OCI-LY7 (cell line): Measurements from ENCODE around the gene DGCR8. TPM values are rescaled to one million over a fixed set of nuclear protein-coding genes. Genes with fewer than 3 reads are reported as not detected.
A peak's percentile ranks its signal among the peaks of the same experiment; 100 is the strongest.

Experiments used
- BruUV-seq: library from RNA; stranded (reverse); fragments of 400-500 nt; replicated peaks from 2 replicates; lab custom pipeline; 2021; lab: Mats Ljungman, UMichigan
- CTCF ChIA-PET: fragments of 300-600 bp; sonication (Branson Sonifier 250); formaldehyde crosslinking; loops from one replicate; lab custom pipeline; 2022; ENCODE audit warnings: antibody characterized with exemption; ENCODE audit not compliant: unreplicated experiment; lab: Charles Lee
- POLR2A ChIA-PET: fragments of 300-600 bp; sonication (Branson Sonifier 250); formaldehyde crosslinking; loops from one replicate; lab custom pipeline; 2022; ENCODE audit warnings: antibody characterized with exemption; lab: Charles Lee
- DNase-seq: peaks from one replicate; pipeline ENCODE4 v3.0.0-alpha.2; 2015; ENCODE audit warnings: low spot score
- H2AFZ ChIP-seq: fragments of 200-600 bp; sonication (generic), shearing (Covaris generic); 2 replicates; pipeline ENCODE4 v1.6.1; 2014; ENCODE audit warnings: mild to moderate bottlenecking, antibody characterized with exemption, low read length, moderate library complexity
- H3K27ac ChIP-seq: fragments of 200-600 bp; sonication (generic); 2 replicates; pipeline ENCODE4 v1.5.1; 2014; ENCODE audit warnings: mixed run types, low read depth, mild to moderate bottlenecking, moderate library complexity, low read length, inconsistent platforms; ENCODE audit not compliant: poor library complexity, severe bottlenecking
- H3K36me3 ChIP-seq: fragments of 200-600 bp; sonication (generic); 2 replicates; pipeline ENCODE4 v1.6.1; 2014; ENCODE audit warnings: mild to moderate bottlenecking, antibody characterized with exemption, low read length, moderate library complexity, mixed read lengths; ENCODE audit not compliant: insufficient read depth
- H3K4me1 ChIP-seq: fragments of 200-600 bp; sonication (generic); 2 replicates; pipeline ENCODE4 v1.5.1; 2014; ENCODE audit warnings: mild to moderate bottlenecking, low read length; ENCODE audit not compliant: insufficient read depth, poor library complexity, severe bottlenecking
- H3K4me2 ChIP-seq: fragments of 200-600 bp; sonication (generic); 2 replicates; pipeline ENCODE4 v1.6.1; 2014; ENCODE audit warnings: mild to moderate bottlenecking, low read length
- H3K4me3 ChIP-seq: fragments of 200-600 bp; sonication (generic); 2 replicates; pipeline ENCODE4 v1.5.1; 2014; ENCODE audit warnings: mild to moderate bottlenecking, low read depth, low read length; ENCODE audit not compliant: poor library complexity, severe bottlenecking
- H3K79me2 ChIP-seq: fragments of 200-600 bp; sonication (generic); 2 replicates; pipeline ENCODE4 v1.6.1; 2016; ENCODE audit warnings: low read depth, mild to moderate bottlenecking, low read length, moderate library complexity, mixed read lengths; ENCODE audit not compliant: insufficient read depth
- H3K9me2 ChIP-seq: fragments of 200-600 bp; sonication (generic); 2 replicates; pipeline ENCODE4 v1.6.1; 2016; ENCODE audit warnings: mild to moderate bottlenecking, low read length, mixed read lengths; ENCODE audit not compliant: insufficient read depth
- H3K9me3 ChIP-seq: fragments of 200-600 bp; sonication (generic); 2 replicates; pipeline ENCODE4 v1.6.1; 2014; ENCODE audit warnings: mild to moderate bottlenecking, mixed run types, low read length, mixed read lengths
- H4K20me1 ChIP-seq: fragments of 200-600 bp; sonication (generic); 2 replicates; pipeline ENCODE4 v1.6.1; 2014; ENCODE audit warnings: mild to moderate bottlenecking, antibody characterized with exemption, low read length, moderate library complexity, mixed read lengths; ENCODE audit not compliant: insufficient read depth
- EZH2phosphoT487 ChIP-seq: fragments of 200-600 bp; sonication (generic); IDR thresholded peaks from 2 replicates; pipeline ENCODE4 v1.6.1; 2018; ENCODE audit warnings: low read depth, borderline replicate concordance, mild to moderate bottlenecking, mixed run types, antibody characterized with exemption, low read length, moderate library complexity, mixed read lengths
- intact Hi-C: fragments of 100-400 bp; cut with micrococcal nuclease; formaldehyde crosslinking; loops from one replicate; pipeline ENCODE4 v1.10.0; 2022; ENCODE audit not compliant: unreplicated experiment
- total RNA-seq, 2 experiments: library from RNA; depleted of rRNA in 1 of 2; stranded (reverse); fragments of >200 nt in 1 of 2; shearing (Covaris generic) in 1 of 2; gene quantifications; 2 replicates each; pipeline ENCODE4 v1.2.3, GENCODE V29; 2014 to 2022
- TF ChIP-seq, protein P1 (sequence below): fragments of 200-600 bp; sonication (generic); conservative IDR thresholded peaks from 2 replicates; pipeline ENCODE4 v1.5.1; 2014; ENCODE audit warnings: mild to moderate bottlenecking, antibody characterized with exemption, low read length, moderate library complexity, mixed read lengths

The DGCR8 gene
- total RNA-seq, 2 experiments from 2014 or later = 49.5 to 68.2 TPM

DNA sequence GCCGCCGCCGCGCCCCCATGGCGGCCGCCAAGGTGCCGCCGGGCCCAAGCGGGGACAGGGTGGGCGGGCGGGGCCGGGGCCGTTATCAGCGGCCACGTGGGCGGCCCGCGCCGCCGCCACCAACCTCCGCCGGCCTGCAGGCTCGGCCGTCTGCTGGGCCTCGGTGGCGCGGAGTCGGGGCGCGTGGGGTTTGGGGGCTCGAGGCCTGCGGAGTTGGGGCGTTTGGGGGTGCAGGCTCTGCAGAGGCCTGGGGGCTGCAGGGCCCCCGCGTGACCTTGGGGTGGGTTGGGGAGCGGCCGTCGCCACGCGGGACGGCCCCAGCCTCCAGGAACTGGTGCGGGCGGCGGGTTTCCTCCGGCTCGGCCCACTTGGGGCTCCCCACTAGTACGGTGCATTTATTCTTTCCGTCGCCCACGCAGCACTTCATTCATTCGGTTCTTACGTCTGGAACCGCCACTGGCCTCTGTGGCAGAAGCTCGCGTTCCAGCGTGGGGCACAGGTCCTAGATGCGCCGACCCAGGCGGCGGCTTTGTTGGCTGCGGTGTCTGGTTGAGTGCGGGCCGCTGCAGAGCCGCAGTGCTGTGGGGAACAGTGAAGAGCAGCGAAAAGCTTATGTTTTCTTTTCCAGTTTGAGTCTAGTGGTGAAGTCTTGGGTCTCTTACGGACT is 37.7 kb downstream of the DGCR8 start:
- Histone ChIP-seq H3K4me3 (peak overlapping the region; percentile 98), H4K20me1 (peaks cover 14% of the 10 kb centered on the region; the same call in 1 of the 2 replicates), H3K4me1 (peaks cover 25% of the 10 kb centered on the region), H3K9me3 (no peaks in the 10 kb centered on the region), H3K9me2 (no peaks in the 10 kb centered on the region), H2AFZ (no peak overlapping the region), H3K27ac (peak overlapping the region; percentile 74), H3K36me3 (peaks cover 83% of the 10 kb centered on the region), H3K4me2 (peak overlapping the region; percentile 75), H3K79me2 (peaks cover 70% of the 10 kb centered on the region)
- TF ChIP-seq, protein P1, sequence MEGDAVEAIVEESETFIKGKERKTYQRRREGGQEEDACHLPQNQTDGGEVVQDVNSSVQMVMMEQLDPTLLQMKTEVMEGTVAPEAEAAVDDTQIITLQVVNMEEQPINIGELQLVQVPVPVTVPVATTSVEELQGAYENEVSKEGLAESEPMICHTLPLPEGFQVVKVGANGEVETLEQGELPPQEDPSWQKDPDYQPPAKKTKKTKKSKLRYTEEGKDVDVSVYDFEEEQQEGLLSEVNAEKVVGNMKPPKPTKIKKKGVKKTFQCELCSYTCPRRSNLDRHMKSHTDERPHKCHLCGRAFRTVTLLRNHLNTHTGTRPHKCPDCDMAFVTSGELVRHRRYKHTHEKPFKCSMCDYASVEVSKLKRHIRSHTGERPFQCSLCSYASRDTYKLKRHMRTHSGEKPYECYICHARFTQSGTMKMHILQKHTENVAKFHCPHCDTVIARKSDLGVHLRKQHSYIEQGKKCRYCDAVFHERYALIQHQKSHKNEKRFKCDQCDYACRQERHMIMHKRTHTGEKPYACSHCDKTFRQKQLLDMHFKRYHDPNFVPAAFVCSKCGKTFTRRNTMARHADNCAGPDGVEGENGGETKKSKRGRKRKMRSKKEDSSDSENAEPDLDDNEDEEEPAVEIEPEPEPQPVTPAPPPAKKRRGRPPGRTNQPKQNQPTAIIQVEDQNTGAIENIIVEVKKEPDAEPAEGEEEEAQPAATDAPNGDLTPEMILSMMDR = no peak
- no peak for TF ChIP-seq EZH2phosphoT487
- CTCF ChIA-PET = no interaction called here
- intact Hi-C loops = loop anchor here (1.0 kb wide), 2 partner anchors 37 to 88 kb away; partner anchors contain the start of gene DGCR8
- peak; percentile 54 for DNase-seq
- no TSS peak for BruUV-seq
- POLR2A ChIA-PET = no interaction called here

DNA sequence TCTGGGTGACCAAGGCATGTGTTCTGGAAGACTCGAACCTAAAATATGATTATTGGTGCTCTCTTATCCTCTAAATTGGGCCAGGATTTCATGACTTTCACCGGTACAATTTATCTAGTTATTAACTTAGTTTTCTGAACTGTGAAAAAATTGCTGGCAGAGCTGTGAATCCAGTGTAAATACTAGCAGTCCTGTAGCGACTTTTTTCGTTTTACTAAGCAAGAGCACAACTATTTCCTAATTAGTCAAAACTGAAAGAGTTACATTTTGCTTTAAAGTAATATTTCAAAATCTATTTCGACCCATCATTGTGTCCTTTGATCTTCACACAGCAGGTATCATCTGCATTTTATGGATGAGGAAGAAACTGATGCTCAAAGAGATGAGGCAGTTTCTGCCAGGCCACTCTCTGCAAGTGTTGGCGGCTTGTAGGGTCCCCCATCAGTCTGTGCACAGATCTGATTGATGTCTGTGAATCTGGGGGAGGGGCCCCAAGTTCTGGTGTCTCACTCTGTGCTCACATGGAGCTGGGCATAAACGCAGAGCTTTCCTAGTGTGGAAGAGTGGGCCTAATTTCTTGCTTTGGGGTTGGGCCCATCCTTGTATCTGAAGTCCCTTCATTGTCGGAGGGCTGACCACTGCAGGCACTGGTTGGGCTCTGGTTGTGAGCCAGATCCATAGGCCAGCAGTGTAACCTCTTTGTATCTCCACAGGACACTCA is 38.4 kb downstream of the DGCR8 start:
- no peak for TF ChIP-seq EZH2phosphoT487
- TF ChIP-seq, protein P1 = no peak
- CTCF ChIA-PET = no interaction called here
- no peak overlapping the region for H2AFZ ChIP-seq
- peaks cover 71% of the 10 kb centered on the region for H3K79me2 ChIP-seq
- DNase-seq = no peak
- no peaks in the 10 kb centered on the region for H3K9me3 ChIP-seq
- POLR2A ChIA-PET = no interaction called here
- intact Hi-C loops = no loop called here
- peak overlapping the region; percentile 74 for H3K27ac ChIP-seq
- peak overlapping the region; percentile 75 for H3K4me2 ChIP-seq
- peaks cover 83% of the 10 kb centered on the region for H3K36me3 ChIP-seq
- H3K9me2 ChIP-seq = no peaks in the 10 kb centered on the region
- H4K20me1 ChIP-seq = peaks cover 14% of the 10 kb centered on the region; the same call in 1 of the 2 replicates
- BruUV-seq = TSS peak; percentile 82
- peak overlapping the region; percentile 98 for H3K4me3 ChIP-seq
- peaks cover 25% of the 10 kb centered on the region for H3K4me1 ChIP-seq
